Measurements from ENCODE around the gene GAS6.

Gene GAS6

DNA sequence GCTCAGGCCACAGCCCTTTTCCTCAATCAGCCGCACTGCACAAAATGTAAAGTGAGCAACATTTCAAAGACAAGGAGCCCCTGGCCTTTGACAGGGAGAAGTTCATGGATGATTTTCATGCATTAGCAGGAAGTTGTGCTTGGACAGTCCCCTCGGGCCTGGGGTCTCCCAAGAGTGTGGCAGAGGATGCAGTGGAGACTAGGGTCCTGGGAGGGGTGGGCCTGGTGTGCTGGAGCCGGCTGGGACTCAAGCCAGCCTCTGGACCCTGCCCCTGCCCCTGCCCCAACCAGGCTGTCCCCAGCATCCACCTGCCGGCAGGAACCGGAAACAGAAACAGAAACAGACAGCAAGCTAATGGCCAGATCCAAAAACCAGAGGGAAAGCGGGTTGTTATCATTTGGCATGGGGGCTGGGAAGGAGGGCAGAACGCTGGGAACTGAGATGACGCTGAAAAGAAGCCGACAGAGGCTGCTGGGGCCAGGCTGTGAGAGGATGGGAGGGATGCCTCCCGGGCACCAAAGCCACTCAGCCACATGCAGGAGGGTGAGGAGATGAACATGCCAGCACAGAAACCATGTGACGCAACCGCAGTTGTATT is 2.3 kb downstream of the GAS6 start:
- no peaks in the 10 kb centered on the region for H3K27me3 ChIP-seq (ENCODE audit: insufficient read depth, low read depth, severe bottlenecking)
- H3K4me3 ChIP-seq (ENCODE audit: low read depth, low read length): no peak overlapping the region
- no peaks in the 10 kb centered on the region for H3K9me3 ChIP-seq (ENCODE audit: severe bottlenecking)
- peaks cover 10% of the 10 kb centered on the region for H3K36me3 ChIP-seq
- no peak overlapping the region for H3K27ac ChIP-seq
- TF ChIP-seq, protein P1, sequence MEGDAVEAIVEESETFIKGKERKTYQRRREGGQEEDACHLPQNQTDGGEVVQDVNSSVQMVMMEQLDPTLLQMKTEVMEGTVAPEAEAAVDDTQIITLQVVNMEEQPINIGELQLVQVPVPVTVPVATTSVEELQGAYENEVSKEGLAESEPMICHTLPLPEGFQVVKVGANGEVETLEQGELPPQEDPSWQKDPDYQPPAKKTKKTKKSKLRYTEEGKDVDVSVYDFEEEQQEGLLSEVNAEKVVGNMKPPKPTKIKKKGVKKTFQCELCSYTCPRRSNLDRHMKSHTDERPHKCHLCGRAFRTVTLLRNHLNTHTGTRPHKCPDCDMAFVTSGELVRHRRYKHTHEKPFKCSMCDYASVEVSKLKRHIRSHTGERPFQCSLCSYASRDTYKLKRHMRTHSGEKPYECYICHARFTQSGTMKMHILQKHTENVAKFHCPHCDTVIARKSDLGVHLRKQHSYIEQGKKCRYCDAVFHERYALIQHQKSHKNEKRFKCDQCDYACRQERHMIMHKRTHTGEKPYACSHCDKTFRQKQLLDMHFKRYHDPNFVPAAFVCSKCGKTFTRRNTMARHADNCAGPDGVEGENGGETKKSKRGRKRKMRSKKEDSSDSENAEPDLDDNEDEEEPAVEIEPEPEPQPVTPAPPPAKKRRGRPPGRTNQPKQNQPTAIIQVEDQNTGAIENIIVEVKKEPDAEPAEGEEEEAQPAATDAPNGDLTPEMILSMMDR (IDR thresholded peaks at IDR 0.05; ENCODE audit: low read depth, low read length): no peak
- DNase-seq: no peak

DNA sequence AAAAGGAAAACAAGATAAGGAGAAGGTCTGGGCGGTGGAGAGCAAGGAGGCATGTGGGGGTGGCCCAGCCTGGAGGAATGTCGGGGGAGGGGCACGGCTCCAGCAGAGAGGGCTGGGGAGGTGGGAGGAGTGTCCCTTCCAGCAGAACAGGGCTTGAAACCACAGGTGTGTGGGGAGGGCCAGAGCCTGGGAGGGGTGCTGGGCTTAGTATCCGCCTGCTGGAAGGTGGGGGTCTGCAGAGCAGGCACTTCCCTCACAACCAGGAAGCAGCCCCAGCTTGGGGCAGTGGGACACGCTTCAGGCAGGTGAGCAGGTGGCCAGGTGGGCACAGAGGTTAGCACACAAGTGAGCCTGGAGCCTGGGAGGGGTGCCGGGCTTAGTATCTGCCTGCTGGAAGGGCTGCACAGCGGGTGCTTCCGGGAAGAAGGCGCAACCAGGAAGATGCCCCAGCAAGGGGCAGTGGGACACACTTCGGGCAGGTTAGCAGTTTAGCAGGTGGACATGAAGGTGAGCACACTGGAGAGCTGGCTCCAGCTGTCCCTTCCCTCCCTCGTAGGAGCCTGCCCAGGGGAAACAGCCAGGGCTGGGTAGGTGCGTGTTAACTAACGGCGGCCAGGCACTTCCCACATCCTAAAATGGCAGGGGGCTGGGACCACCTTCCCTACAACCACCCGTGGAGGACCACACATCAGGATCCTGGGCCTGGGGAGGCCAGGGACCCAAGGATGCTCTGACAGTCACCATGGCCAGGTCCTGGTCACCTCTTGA is 3.0 kb downstream of the GAS6 start:
- H3K27ac ChIP-seq: peak overlapping the region; percentile 46
- TF ChIP-seq, protein P1 (IDR thresholded peaks at IDR 0.05; ENCODE audit: low read depth, low read length): no peak
- H3K9me3 ChIP-seq (ENCODE audit: severe bottlenecking): no peaks in the 10 kb centered on the region
- DNase-seq: peak; percentile 62
- H3K4me3 ChIP-seq (ENCODE audit: low read depth, low read length): no peak overlapping the region
- peaks cover 10% of the 10 kb centered on the region for H3K36me3 ChIP-seq
- no peaks in the 10 kb centered on the region for H3K27me3 ChIP-seq (ENCODE audit: insufficient read depth, low read depth, severe bottlenecking)

DNA sequence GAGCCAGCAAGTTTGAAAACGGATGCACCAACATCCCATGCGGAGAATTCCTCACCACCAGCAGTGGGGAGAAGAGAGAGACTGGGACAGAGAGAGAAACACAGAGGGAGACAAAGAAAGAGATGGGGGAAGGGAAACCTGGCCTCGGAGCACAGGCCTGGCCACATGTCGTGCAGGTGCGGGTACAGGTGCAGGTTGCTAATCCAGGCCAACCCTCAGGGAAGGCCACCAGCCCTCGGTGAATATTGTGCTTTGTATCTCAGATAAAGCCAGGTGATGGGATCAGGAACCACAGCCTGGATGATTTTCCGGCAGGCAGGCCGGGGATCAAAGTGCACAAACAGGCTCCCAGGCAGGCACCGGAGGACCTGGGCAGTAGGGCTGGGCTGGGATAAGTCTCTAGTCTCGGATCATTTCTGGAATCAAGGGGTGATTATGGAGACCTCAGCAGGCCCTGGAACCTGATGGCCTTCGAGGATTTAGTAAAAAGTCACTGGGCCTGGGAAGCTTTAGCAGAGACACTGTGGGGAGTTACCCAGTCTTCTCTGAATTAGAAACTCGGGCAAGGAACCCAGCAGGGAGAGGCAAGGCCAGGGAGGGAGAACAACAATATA is 3.7 kb downstream of the GAS6 start:
- peak; percentile 64 for DNase-seq
- H3K4me3 ChIP-seq (ENCODE audit: low read depth, low read length): no peak overlapping the region
- no peaks in the 10 kb centered on the region for H3K9me3 ChIP-seq (ENCODE audit: severe bottlenecking)
- no peaks in the 10 kb centered on the region for H3K27me3 ChIP-seq (ENCODE audit: insufficient read depth, low read depth, severe bottlenecking)
- peaks cover 10% of the 10 kb centered on the region for H3K36me3 ChIP-seq
- TF ChIP-seq, protein P1 (IDR thresholded peaks at IDR 0.05; ENCODE audit: low read depth, low read length): no peak
- H3K27ac ChIP-seq: peak overlapping the region; percentile 46

DNA sequence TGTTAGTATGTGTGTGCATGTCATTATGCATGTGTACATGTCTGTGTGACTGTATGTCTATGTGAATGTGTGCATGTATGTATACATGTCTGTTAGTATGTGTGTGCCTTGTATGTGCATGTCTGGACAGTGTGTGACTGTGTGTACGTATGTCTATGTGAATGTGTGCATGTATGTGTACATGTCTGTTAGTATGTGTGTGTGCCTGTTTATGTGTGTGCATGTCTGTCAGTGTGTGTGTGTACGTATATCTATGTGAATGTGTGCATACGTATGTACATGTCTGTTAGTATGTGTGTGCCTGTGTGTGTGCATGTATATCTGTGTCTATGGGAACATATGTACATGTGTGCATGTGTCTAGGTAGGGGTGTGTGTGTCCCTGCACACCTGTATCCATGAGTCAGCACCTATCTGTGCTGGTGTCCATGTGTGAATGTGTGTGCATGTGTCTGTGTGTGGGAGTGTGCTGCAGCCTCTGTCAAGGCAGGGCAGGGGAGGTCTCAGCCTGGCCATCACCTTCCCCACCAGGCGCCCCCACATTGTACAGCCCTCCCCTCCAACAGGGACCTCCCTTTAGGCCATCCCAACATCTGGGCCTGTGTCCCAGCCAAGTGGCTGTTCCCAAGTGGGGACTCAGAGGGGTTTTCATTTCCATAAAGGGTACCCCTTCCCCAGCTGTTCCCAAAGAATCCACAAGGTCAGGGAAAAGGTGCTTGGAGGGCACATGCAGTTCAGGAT is 4.4 kb downstream of the GAS6 start:
- H3K9me3 ChIP-seq (ENCODE audit: severe bottlenecking): no peaks in the 10 kb centered on the region
- peak overlapping the region; percentile 46 for H3K27ac ChIP-seq
- H3K27me3 ChIP-seq (ENCODE audit: insufficient read depth, low read depth, severe bottlenecking): no peaks in the 10 kb centered on the region
- no peak overlapping the region for H3K4me3 ChIP-seq (ENCODE audit: low read depth, low read length)
- no peak for DNase-seq
- TF ChIP-seq, protein P1 (IDR thresholded peaks at IDR 0.05; ENCODE audit: low read depth, low read length): no peak
- H3K36me3 ChIP-seq: peaks cover 10% of the 10 kb centered on the region

DNA sequence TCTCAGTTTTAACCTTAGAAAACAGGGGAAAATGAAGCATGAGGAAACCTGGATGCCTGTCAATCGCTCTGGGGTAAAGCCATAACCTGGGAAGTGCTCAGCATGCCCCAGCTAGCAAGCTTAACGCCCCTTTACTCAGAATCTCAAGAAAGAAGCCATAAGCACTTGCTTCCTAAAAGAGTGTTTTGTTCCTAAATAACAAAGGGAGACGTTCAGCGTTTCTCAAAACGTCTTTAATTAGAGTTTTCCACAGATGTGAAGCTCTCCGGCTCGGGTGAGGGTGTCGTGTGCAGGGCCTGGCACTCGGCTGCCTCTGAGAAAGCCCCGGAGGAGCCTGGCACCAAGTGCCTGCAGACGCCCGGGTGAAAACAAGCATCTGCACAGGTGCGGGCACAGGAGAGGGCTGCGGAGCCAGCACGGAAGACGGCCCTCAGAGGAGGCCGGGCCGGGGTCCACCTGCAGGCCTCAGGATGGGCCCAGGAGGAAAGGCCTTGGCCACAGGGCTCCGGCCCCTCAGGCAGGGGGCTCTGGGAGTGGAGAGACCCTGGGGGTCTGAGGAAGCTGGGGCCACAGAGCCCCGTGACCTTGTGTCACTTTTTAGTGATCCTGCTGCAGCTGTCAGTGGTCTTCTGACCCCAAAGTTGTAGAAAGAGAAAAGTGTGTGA is 6.2 kb downstream of the GAS6 start:
- H3K4me3 ChIP-seq (ENCODE audit: low read depth, low read length): no peak overlapping the region
- no peaks in the 10 kb centered on the region for H3K9me3 ChIP-seq (ENCODE audit: severe bottlenecking)
- peaks cover 10% of the 10 kb centered on the region for H3K36me3 ChIP-seq
- DNase-seq: no peak
- H3K27ac ChIP-seq: no peak overlapping the region
- TF ChIP-seq, protein P1 (IDR thresholded peaks at IDR 0.05; ENCODE audit: low read depth, low read length): no peak
- no peaks in the 10 kb centered on the region for H3K27me3 ChIP-seq (ENCODE audit: insufficient read depth, low read depth, severe bottlenecking)

Data from WERI-Rb-1 (cell line).